Stimulated activated CD4-positive, alpha-beta T cell treated with anti-CD3 and anti-CD28 coated beads, TNF-alpha, amount 100 ng/mL, for 48 hours (primary cell): Measurements from ENCODE around the gene RC3H1.
"Not testable (repeated sequence)": the region's sequence is repeated elsewhere in the genome, so short reads cannot be mapped to it uniquely, and the experiment has no call there.

Experiments used
- DNase-seq, 3 donors: peaks; one replicate each; pipeline ENCODE4 v3.0.0-alpha.2; 2020; ENCODE audit warnings: low read depth in 3 of 3

Gene RC3H1

GRCh38 chr1:173937062-173937461 lies 85.1 kb downstream of the RC3H1 start:
- no peak for DNase-seq

GRCh38 chr1:173934440-173934839 lies 87.7 kb downstream of the RC3H1 start:
- no peak for DNase-seq

DNA sequence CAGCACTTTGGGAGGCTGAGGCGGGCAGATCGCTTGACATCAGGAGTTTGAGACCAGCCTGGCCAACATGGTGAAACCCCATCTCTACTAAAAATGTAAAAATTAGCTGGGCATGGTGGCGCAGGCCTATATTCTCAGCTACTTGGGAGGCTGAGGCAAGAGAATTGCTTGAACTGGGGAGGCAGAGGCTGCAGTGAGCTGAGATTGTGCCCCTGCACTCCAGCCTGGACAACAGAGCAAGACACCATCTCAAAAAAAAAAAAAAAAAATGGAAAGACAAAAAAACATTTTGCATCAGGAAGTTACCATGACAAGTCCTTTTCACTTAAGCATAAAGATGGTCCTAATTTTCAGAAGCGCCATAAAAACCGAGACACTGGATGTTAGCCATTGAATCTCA lies 91.6 kb downstream of the RC3H1 start:
- not testable (repeated sequence) for DNase-seq

GRCh38 chr1:173925306-173926242 lies 96.6 kb downstream of the RC3H1 start:
- no peak for DNase-seq

DNA sequence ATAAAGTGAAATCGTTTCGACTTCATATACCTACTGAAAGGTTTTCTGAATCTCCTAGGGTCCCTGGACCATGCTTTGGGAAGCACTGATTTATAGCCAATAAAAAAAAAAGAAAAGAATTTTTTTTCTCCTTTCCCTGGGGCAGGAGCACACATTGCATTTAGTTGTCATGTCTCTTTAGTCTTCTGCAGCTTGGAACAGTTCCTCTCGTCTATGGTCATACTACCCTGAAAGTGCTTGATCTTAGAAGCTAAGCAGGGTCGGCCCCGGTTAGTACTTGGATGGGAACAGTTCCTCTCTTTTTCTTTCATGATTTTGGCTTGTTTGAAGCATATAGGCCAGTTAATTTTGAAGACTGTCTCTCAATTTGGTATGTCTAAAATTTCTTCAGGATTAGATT lies 101.3 kb downstream of the RC3H1 start:
- DNase-seq: no peak

- DNase-seq: no peak
Measured at GRCh38 chr1:173917635-173918493, 104.3 kb downstream of the RC3H1 start.

- DNase-seq: no peak
Measured at GRCh38 chr1:173917149-173917548, 105.0 kb downstream of the RC3H1 start, which contains the start of gene SERPINC1. SERPINC1 (minus strand) TSS chr1:173917327; CDS start chr1:173917259, 68 bp downstream.

GRCh38 chr1:173916667-173917066 lies 105.5 kb downstream of the RC3H1 start:
- no peak for DNase-seq

- DNase-seq: no peak
Measured at GRCh38 chr1:173915596-173915995, 106.6 kb downstream of the RC3H1 start.

- DNase-seq: peak; percentile 4 to 12 (median 8)
Measured at GRCh38 chr1:173914366-173914871, 107.7 kb downstream of the RC3H1 start.

DNA sequence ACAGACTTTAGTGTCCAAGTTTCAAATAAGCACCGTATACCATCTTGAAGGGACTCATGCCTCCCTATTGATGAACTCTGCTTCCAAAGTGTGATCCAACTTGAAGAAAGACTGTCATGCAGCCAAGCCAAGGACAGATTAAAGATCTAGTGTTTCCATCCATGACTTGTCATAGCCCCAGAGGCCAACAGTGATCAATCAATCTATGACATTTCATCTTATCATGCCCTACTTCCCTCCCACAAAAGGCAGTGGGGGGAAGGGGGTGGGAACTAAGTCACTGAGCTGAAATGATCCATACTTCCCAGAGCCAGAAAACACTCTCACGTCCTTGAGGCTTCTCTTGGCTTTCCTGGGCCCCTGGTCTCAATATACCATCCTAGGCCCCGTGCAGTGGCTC lies 109.0 kb downstream of the RC3H1 start:
- DNase-seq: no peak

DNA sequence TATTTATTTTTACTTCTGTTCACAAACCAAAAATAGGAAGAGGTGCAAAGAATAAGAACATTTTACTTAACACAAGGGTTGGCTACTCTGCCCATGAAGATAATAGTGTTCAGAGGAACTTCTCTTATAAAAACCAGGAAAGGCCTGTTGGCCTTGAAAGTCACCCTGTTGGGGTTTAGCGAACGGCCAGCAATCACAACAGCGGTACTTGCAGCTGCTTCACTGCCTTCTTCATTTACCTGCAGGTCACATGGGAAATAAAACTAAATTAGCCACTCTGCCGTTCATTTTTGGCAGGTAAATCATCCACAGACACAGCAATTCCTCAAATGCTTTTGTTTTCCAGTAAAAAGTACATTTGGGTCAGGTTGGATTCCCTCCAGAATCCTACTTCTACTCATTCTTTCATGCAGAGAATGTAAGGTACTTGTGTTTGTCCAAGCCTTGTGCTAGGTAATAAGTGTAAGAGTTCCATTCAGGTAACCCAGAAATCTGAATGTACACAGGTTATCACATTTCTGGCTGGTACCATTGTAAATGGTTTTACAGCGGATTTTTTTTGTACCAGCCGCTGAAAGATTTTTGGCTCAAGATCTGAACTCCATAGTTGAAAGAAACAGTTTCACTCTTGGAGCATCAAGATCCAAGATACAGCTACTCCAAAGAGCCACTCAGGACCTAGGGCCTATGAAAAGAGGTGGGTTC lies 118.2 kb downstream of the RC3H1 start:
- DNase-seq: no peak

DNA sequence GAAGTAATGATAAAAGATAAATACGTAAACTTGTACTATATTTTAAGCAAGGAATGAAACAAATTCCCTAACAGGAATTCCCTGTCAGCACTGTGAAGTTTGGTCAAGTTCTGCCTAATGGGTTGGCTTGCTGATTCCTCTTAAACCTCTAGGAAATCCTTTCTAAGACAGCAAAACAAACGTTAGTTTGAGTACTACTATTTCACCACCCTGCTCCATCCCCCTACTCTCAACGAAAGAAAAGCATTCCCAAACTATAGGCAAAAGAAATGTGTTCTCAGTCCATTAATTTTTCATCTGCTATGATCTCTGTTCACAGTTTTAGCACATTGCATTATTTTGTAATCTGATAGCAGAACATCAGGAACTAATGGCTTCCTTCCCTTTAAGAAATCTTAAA lies 121.2 kb downstream of the RC3H1 start:
- no peak for DNase-seq

DNA sequence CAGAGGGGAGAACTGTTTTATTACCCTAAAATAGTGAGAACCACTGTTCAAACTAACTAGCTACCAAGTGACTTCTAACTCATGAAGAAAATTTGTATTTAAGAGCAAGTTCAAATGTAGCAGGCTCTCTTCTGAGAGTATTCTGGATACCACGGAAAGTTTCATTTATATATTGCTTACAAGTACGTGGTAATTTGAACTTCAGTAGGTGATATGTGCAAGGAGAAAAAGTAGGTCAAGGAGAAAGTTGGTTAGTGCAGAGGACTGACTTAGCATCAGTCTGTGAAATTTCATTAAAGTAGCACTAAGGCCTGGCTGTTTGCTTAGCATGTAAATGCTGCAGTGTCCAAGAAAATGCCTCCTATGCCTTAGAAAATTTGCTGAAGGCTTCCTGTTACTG lies 121.7 kb downstream of the RC3H1 start:
- no peak for DNase-seq

GRCh38 chr1:173894189-173894588 lies 128.0 kb downstream of the RC3H1 start:
- DNase-seq: no peak

DNA sequence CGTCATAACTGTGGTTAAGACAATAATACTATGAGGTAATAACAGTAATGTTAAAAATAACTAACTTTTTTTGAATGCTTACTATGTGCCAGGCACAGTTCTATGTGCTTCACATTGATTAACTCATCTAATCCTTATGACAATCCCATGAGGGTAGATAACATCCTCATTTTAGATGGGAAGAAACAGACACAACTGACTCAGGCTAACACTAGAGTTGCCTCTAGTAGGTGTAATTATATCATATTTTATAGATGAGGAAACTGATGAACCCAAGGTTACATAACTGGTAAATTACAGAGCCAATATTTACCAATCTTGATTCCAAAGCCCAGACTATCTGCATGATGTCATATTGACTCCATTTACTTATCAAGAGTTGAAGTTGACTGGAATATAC lies 128.5 kb downstream of the RC3H1 start:
- no peak for DNase-seq

- no peak for DNase-seq
Measured at GRCh38 chr1:173889885-173890284, 132.3 kb downstream of the RC3H1 start.

DNA sequence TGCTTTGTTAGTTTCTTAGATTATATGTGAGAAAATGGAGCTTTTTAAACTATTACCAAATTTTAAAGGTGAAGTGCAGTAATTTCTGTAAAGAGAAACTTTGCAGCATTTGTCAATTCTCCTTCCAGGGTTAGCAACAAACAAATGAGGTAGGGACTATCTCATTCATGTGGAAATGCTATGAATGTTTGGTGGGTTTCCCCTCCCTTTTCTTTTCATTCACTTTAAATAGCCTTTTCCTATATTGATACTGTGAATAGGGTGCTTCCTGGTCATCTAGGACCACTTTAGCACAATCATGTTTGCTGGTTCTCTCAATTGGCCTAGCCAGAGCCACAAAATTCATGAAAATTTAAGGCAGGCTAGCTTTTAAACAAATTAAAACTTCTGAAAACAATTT lies 133.4 kb downstream of the RC3H1 start:
- no peak for DNase-seq

DNA sequence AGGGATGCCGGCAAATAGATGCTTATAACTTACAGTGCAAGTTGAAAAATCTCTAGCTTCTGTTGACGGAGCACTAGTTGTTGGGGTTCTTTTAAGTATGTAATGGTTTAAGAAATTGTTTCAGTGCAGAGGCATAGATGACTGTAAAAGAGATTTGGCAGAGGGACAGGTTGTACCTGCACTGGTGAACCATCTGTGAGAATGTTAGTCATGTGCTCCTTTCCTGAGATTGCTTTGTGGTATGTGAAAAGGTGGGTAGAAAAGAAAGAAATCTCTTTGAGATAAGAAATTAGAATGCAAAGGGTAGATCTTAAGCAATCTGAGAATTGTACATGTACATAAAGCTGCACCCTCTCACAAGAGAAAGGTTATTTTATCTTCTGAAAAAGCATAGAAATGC lies 134.5 kb downstream of the RC3H1 start:
- no peak for DNase-seq

DNA sequence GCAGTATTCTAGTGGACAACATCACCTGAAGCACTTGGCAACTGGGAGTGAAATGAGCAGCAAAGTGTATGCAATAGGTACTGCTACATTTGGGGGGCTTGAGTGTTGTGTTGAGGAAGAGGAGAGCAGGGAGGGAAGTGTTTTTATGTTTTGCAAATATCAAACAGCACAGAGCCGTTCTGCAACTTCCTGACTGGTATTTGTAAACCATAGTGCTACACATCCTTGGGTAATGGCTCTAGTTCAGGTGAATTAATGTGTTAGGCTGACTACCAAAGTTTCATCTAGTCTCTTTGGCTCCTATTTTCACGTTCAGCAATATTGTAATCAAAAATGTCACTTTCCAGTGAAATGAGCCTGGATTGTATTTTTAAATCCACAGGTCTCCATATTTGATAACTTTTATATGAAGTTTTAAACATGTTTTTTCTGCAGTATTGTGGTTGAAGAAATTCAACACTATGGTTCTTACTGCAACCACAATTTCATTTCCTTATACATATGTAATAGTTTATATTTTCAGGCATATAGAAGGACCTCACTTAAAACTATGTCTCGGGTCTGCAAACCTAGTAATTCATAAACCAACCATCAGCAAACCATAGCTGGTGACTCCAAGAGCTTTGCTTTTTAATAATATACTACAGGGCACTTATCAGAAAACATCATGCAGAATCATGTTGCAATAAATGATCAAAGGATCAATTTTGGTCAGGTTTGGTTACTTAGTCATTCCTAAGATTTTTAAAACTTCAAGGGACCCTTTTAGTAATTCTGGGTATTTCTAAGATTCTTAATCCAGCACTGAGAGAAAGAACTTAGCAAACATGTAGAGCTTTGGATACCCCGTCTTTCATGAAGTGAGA lies 135.2 kb downstream of the RC3H1 start:
- no peak for DNase-seq

DNA sequence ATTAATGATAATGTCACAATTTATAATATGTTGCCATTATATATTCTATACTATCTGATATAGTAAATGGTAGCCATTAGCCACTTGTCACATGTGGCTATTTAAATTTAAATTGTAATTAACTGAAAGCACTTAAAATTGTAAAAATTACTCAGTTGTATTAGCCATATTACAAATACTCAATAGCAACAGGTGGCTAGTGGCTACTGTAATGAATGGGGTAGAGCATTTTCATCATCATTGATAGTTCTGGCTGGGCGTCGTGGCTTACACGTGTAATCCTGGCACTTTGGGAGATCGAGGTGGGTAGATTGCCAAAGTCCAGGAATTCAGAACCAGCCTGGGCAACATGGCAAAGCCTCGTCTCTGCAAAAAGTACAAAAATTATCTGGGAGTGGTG lies 137.5 kb downstream of the RC3H1 start:
- no peak for DNase-seq
